Stomach (tissue), 9 donors: Measurements from ENCODE around the gene RAI2. TPM values are rescaled to one million over a fixed set of nuclear protein-coding genes. Genes with fewer than 3 reads are reported as not detected.

Experiments
- DNase-seq, 2 donors: peaks; one replicate each; pipeline versions ENCODE4 v3.0.0 to v3.0.0-alpha.2; 2013 to 2019
- H3K27ac ChIP-seq, 5 donors: fragments of 200-600 bp in 4 of 5; sonication (generic) in 4 of 5; one replicate each; pipeline ENCODE4 v1.5.1; 2013 to 2019; ENCODE audit warnings: mild to moderate bottlenecking in 1 of 5, moderate library complexity in 1 of 5
- H3K27me3 ChIP-seq, 3 donors: fragments of 200-600 bp; sonication (generic); one replicate each; pipeline ENCODE4 v1.5.1; 2017 to 2019; ENCODE audit warnings: mixed run types in 1 of 3
- H3K36me3 ChIP-seq, 4 donors: fragments of 200-600 bp; sonication (generic); 1 replicate in 3 of 4; 2 replicates in 1 of 4; pipeline ENCODE4 v1.5.1; 2016 to 2019
- H3K4me1 ChIP-seq, 4 donors: fragments of 200-600 bp; sonication (generic); one replicate each; pipeline ENCODE4 v1.5.1; 2016 to 2019
- H3K4me3 ChIP-seq, 4 donors: fragments of 200-600 bp; sonication (generic) in 3 of 4; one replicate each; pipeline ENCODE4 v1.5.1; 2016 to 2019; ENCODE audit warnings: mild to moderate bottlenecking in 1 of 4
- H3K9me3 ChIP-seq, 4 donors: fragments of 200-600 bp; sonication (generic); one replicate each; pipeline ENCODE4 v1.5.1; 2016 to 2019
- CTCF ChIP-seq, 7 experiments: fragments of 450-650 bp in 4 of 7; fragments of 200-600 bp in 3 of 7; sonication (generic) in 3 of 7; IDR thresholded peaks; one replicate each; pipeline ENCODE4 v1.5.1; 2016 to 2019; ENCODE audit warnings: antibody characterized with exemption in 7 of 7, control low read depth in 2 of 7, mild to moderate bottlenecking in 1 of 7
- EP300 ChIP-seq: sonication (generic); formaldehyde crosslinking; IDR thresholded peaks from one replicate; pipeline ENCODE4 v1.6.1; 2017; ENCODE audit warnings: antibody characterized with exemption
- POLR2A ChIP-seq, 4 donors: fragments of 450-650 bp; IDR thresholded peaks; one replicate each; pipeline ENCODE4 v1.6.1; 2016; ENCODE audit warnings: antibody characterized with exemption in 4 of 4, control low read depth in 2 of 4, mild to moderate bottlenecking in 1 of 4, moderate library complexity in 1 of 4
- POLR2AphosphoS5 ChIP-seq, 3 donors: sonication (generic); formaldehyde crosslinking; IDR thresholded peaks; one replicate each; pipeline ENCODE4 v1.6.1; 2016; ENCODE audit warnings: antibody characterized with exemption in 3 of 3
- WGBS, 5 donors: extraction: QIAGEN DNeasy Blood & Tissue Kit in 3 of 5; methylation state at CpG; one replicate each; pipeline versions ENCODE4 v1.1.5 to v1.1.7; 2013 to 2018; 5-methylcytosine and 5-hydroxymethylcytosine counted together
- intact Hi-C: fragments of 100-400 bp; cut with DNase I; formaldehyde crosslinking; loops from one replicate; pipeline ENCODE4 v1.15.1; 2023; ENCODE audit warnings: low total_unique reads
- polyA plus RNA-seq, 3 donors: library from polyadenylated mRNA; stranded (reverse); fragments of 200-250 nt; gene quantifications; one replicate each; pipeline ENCODE4 v1.2.3, GENCODE V29; 2013
- total RNA-seq, 5 donors: library from RNA; depleted of rRNA; stranded (reverse); fragments of >200 nt; gene quantifications; one replicate each; pipeline versions ENCODE4 v1.1.0 to v1.2.3, GENCODE V29; 2014 to 2016
- donor health status: healthy with polysubstance abuse.
- donor health status: Bipolar disorder and iron deficiency.
- donor health status: healthy.

RAI2 gene
- total and polyA plus RNA-seq, 8 donors = 2.2 to 34.5 (median 10.8) TPM

- no peak for DNase-seq
- Histone ChIP-seq H3K27ac (peak overlapping the region in 3 of 5 donors; percentile 49 to 59 (median 51)), H3K36me3 (no peaks in the 10 kb centered on the region), H3K27me3 (no peaks in the 10 kb centered on the region), H3K4me3 (no peak overlapping the region), H3K4me1 (peaks cover 0 to 28% (median 12%) of the 10 kb centered on the region in 4 donors), H3K9me3 (no peaks in the 10 kb centered on the region)
- TF ChIP-seq EP300 (no peak), CTCF (IDR thresholded peaks at IDR 0.05) (no peak), POLR2AphosphoS5 (IDR thresholded peaks at IDR 0.05) (no peak), POLR2A (IDR thresholded peaks at IDR 0.05) (no peak)
- WGBS, 5 donors = 65 to 85% (median 73%) methylated on average over 1 of the region's 1 CpG
- intact Hi-C loops = no loop called here
These were observed 31.5 kb downstream of the RAI2 start for GRCh38 chrX:17829566-17829965.

GRCh38 chrX:17828171-17828570, 32.9 kb downstream of the RAI2 start:
- intact Hi-C loops = no loop called here

GRCh38 chrX:17826609-17827496, 34.2 kb downstream of the RAI2 start:
- TF ChIP-seq CTCF (IDR thresholded peaks at IDR 0.05) = no peak
- no peak for TF ChIP-seq POLR2AphosphoS5 (IDR thresholded peaks at IDR 0.05)
- no peak for DNase-seq
- H3K4me1 ChIP-seq = peaks cover 0 to 23% (median 11%) of the 10 kb centered on the region in 4 donors
- no peaks in the 10 kb centered on the region for H3K27me3 ChIP-seq
- H3K36me3 ChIP-seq = no peaks in the 10 kb centered on the region
- intact Hi-C loops = no loop called here
- no peak overlapping the region for H3K4me3 ChIP-seq
- 60 to 78% (median 68%) methylated on average over 5 of the region's 5 CpGs for WGBS, 5 donors
- H3K27ac ChIP-seq = no peak overlapping the region
- no peaks in the 10 kb centered on the region for H3K9me3 ChIP-seq

More at GRCh38 chrX:17828171-17828570, 32.9 kb downstream of the RAI2 start:
- DNase-seq = no peak
- TF ChIP-seq POLR2AphosphoS5 (IDR thresholded peaks at IDR 0.05) = no peak
- no peak for TF ChIP-seq CTCF (IDR thresholded peaks at IDR 0.05)
- TF ChIP-seq POLR2A (IDR thresholded peaks at IDR 0.05) = no peak
- no peak for TF ChIP-seq EP300
- WGBS, 5 donors = 63 to 100% (median 87%) methylated on average over 1 to 3 of the region's 3 CpGs
- H3K27ac ChIP-seq = peak overlapping the region in 2 of 5 donors; percentile 22 to 36
- H3K4me3 ChIP-seq = no peak overlapping the region
- no peaks in the 10 kb centered on the region for H3K9me3 ChIP-seq
- peaks cover 0 to 28% (median 12%) of the 10 kb centered on the region in 4 donors for H3K4me1 ChIP-seq
- no peaks in the 10 kb centered on the region for H3K27me3 ChIP-seq
- H3K36me3 ChIP-seq = no peaks in the 10 kb centered on the region

GRCh38 chrX:17824980-17825379, 36.1 kb downstream of the RAI2 start:
- WGBS, 5 donors = 60 to 84% (median 78%) methylated on average over 4 of the region's 4 CpGs
- no peaks in the 10 kb centered on the region for H3K36me3 ChIP-seq
- no peak overlapping the region for H3K27ac ChIP-seq
- no peak for DNase-seq
- intact Hi-C loops = no loop called here
- TF ChIP-seq CTCF (IDR thresholded peaks at IDR 0.05) (no peak), POLR2AphosphoS5 (IDR thresholded peaks at IDR 0.05) (no peak), EP300 (no peak), POLR2A (IDR thresholded peaks at IDR 0.05) (no peak)
- no peaks in the 10 kb centered on the region for H3K27me3 ChIP-seq
- no peaks in the 10 kb centered on the region for H3K9me3 ChIP-seq
- peaks cover 0 to 15% (median 6%) of the 10 kb centered on the region in 4 donors for H3K4me1 ChIP-seq
- no peak overlapping the region for H3K4me3 ChIP-seq
